GM12878 (cell line): ENCODE measurements around the gene PRPF6. TPM values are rescaled to one million over a fixed set of nuclear protein-coding genes. Genes with fewer than 3 reads are reported as not detected.

ENCODE experiments used
- CEBPB ChIP-seq, 2 experiments: fragments of 150-350 bp in 1 of 2; IDR thresholded peaks; 2 replicates each; pipeline ENCODE4 v1.6.1; 2012 to 2014; ENCODE audit warnings: low read depth in 2 of 2, low read length in 2 of 2, borderline replicate concordance in 1 of 2, inconsistent platforms in 1 of 2
- EED ChIP-seq: sonication (generic); IDR thresholded peaks from 2 replicates; pipeline ENCODE4 v1.6.1; 2016; ENCODE audit warnings: antibody characterized with exemption, low read depth
- ESRRA ChIP-seq: IDR thresholded peaks from 2 replicates; pipeline ENCODE4 v1.6.1; 2012; ENCODE audit warnings: mild to moderate bottlenecking, low read length, improper control_type of control experiment
- FOXM1 ChIP-seq: IDR thresholded peaks from 2 replicates; pipeline ENCODE4 v1.6.1; 2012; ENCODE audit warnings: low read depth, mild to moderate bottlenecking, inconsistent platforms, low read length, moderate library complexity
- HDAC6 ChIP-seq: fragments of 200-600 bp; sonication (generic); IDR thresholded peaks from one replicate; pipeline ENCODE4 v1.8.0; 2017; ENCODE audit warnings: antibody characterized with exemption; ENCODE audit not compliant: unreplicated experiment
- IRF4 ChIP-seq: IDR thresholded peaks from 2 replicates; pipeline ENCODE4 v1.6.1; 2011; ENCODE audit warnings: low read depth, low read length
- JUNB ChIP-seq: IDR thresholded peaks from 2 replicates; pipeline ENCODE4 v1.6.1; 2016; ENCODE audit warnings: antibody characterized with exemption, mild to moderate bottlenecking
- JUND ChIP-seq: IDR thresholded peaks from 2 replicates; pipeline ENCODE4 v1.6.1; 2012; ENCODE audit warnings: low read depth, mild to moderate bottlenecking, low read length, improper control_type of control experiment, moderate library complexity
- KAT2A ChIP-seq: conservative IDR thresholded peaks from 2 replicates; pipeline ENCODE4 v1.6.1; 2011; ENCODE audit warnings: low read depth, low read length; ENCODE audit not compliant: control insufficient read depth
- LARP7 ChIP-seq: fragments of 450-650 bp; IDR thresholded peaks from 2 replicates; pipeline ENCODE4 v1.6.1; 2017; ENCODE audit warnings: mild to moderate bottlenecking
- MEF2A ChIP-seq: IDR thresholded peaks from 2 replicates; pipeline ENCODE4 v1.6.1; 2011; ENCODE audit warnings: low read depth, mild to moderate bottlenecking, low read length, moderate library complexity; ENCODE audit not compliant: insufficient read depth
- MTA2 ChIP-seq: fragments of 450-650 bp; IDR thresholded peaks from 2 replicates; pipeline ENCODE4 v1.6.1; 2016; ENCODE audit warnings: low read depth, mild to moderate bottlenecking, moderate library complexity
- MXI1 ChIP-seq: fragments of 150-350 bp; IDR thresholded peaks from 2 replicates; pipeline ENCODE4 v1.6.1; 2011; ENCODE audit warnings: low read depth, mild to moderate bottlenecking, inconsistent platforms, low read length, improper control_type of control experiment
- PML ChIP-seq: IDR thresholded peaks from 2 replicates; pipeline ENCODE4 v1.6.1; 2012; ENCODE audit warnings: low read length, inconsistent platforms
- POU2F2 ChIP-seq: IDR thresholded peaks from 3 replicates; pipeline ENCODE4 v1.6.1; 2011; ENCODE audit warnings: low read depth, mild to moderate bottlenecking, low read length, borderline replicate concordance
- RAD21 ChIP-seq: IDR thresholded peaks from 2 replicates; pipeline ENCODE4 v1.6.1; 2011; ENCODE audit warnings: mild to moderate bottlenecking, low read depth, low read length, moderate library complexity; ENCODE audit not compliant: insufficient read depth
- RUNX3 ChIP-seq: IDR thresholded peaks from 2 replicates; pipeline ENCODE4 v1.6.1; 2012; ENCODE audit warnings: low read length, inconsistent platforms
- SIX5 ChIP-seq: IDR thresholded peaks from 2 replicates; pipeline ENCODE4 v1.6.1; 2011; ENCODE audit warnings: mild to moderate bottlenecking, low read depth, low read length, moderate library complexity; ENCODE audit not compliant: severe bottlenecking
- SMAD5 ChIP-seq: IDR thresholded peaks from 2 replicates; pipeline ENCODE4 v1.6.1; 2016; ENCODE audit warnings: antibody characterized with exemption, low read depth
- SREBF1 ChIP-seq: IDR thresholded peaks from 2 replicates; pipeline ENCODE4 v1.6.1; 2012; ENCODE audit warnings: mild to moderate bottlenecking, low read length
- TARDBP ChIP-seq: IDR thresholded peaks from 2 replicates; pipeline ENCODE4 v1.6.1; 2016; ENCODE audit warnings: borderline replicate concordance
- YY1 ChIP-seq: IDR thresholded peaks from 2 replicates; pipeline ENCODE4 v1.6.1; 2011; ENCODE audit warnings: low read depth, mild to moderate bottlenecking, low read length
- ZBED1 ChIP-seq: IDR thresholded peaks from 2 replicates; pipeline ENCODE4 v1.6.1; 2016; ENCODE audit warnings: borderline replicate concordance
- ZZZ3 ChIP-seq: IDR thresholded peaks from 2 replicates; pipeline ENCODE4 v1.6.1; 2011; ENCODE audit warnings: low read depth; ENCODE audit not compliant: control insufficient read depth, insufficient read length
- polyA plus RNA-seq, 11 experiments: library from polyadenylated mRNA; depleted of rRNA in 4 of 11; unstranded in 6 of 11; stranded (reverse) in 5 of 11; fragments of >200 nt; fragmentation: Nextera tagmentation in 4 of 11; fragmentation: Illumina TruSeq in 1 of 11; extraction: Ambion mirVana in 4 of 11; extraction: Trizol in 1 of 11; gene quantifications; 1 replicate in 1 of 11; 2 replicates in 10 of 11; pipeline versions ENCODE4 v1.2.1 to v1.2.3, GENCODE V29; 2011 to 2016; ENCODE audit warnings: inconsistent platforms in 2 of 11, missing spikeins in 2 of 11, low read depth in 1 of 11
- total RNA-seq, 4 experiments: library from RNA; depleted of rRNA in 3 of 4; stranded (reverse); fragments of >200 nt in 3 of 4; fragmentation: Illumina TruSeq in 1 of 4; extraction: Trizol in 1 of 4; gene quantifications; 2 replicates each; pipeline versions ENCODE4 v1.2.1 to v1.2.3, GENCODE V29; 2013 to 2021
- TF ChIP-seq, protein P1 (sequence below): IDR thresholded peaks from 2 replicates; pipeline ENCODE4 v1.6.1; 2011; ENCODE audit warnings: mild to moderate bottlenecking, low read depth, low read length, moderate library complexity; ENCODE audit not compliant: insufficient replicate concordance
- TF ChIP-seq, protein P2 (sequence below): fragments of 450-650 bp; IDR thresholded peaks from 2 replicates; pipeline ENCODE4 v1.6.1; 2016; ENCODE audit warnings: mild to moderate bottlenecking
- TF ChIP-seq, protein P3 (sequence below): IDR thresholded peaks from 2 replicates; pipeline ENCODE4 v1.6.1; 2011; ENCODE audit warnings: low read depth, mild to moderate bottlenecking, low read length, moderate library complexity, borderline replicate concordance; ENCODE audit errors: extremely low read depth

Gene PRPF6
- total and polyA plus RNA-seq, 10 of the 15 experiments (the other 5 are each of a cell fraction or from before 2014, with no cell fraction given): 5.0 to 102 (median 71.3) TPM

DNA sequence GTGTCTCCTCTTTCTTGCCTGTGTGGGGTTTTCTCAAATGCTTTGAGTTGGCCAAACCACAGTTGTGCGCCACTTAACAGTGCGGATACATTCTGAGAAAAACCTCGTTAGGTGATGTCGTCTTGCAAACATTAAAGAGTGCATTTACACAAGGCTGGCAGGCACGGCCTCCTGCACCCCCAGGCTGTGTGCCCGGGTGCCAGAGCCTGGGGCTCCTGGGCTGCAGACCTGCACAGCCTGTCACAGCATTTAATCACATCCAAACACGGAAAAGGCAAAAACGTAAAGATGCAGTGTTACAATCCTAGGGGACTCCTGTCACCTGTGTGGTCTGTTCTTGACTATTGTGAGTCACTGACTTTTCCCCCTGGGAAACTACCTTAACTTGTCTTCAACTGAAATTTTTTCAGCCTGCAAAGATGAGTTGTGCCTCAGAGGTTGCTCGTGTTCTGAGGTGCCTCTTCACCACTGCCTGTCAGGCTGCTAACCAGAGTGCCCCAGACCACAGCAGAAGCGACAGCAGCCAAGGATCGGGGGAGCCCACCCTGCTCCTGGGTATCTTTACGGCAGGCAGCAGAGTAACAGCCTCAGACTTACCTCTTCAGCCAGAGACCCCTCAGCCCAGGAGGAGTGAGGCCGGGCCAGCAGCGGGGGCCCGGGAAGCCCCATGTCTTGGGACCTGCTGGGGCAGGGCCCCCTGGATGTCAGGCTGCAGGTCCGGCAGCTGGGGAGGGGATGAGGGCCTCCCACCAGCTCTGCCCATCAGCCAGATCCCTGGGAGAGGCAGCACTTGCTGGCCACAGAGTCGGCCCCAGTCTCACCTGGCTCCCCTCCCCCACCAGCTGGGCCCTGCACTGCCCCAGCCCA is 54.4 kb downstream of the PRPF6 start (continued):
- TF ChIP-seq RAD21 (no peak), MEF2A (no peak), MXI1 (peak; percentile 30; the same call in 1 of the 2 replicates), RUNX3 (no peak), CEBPB (IDR thresholded peaks at IDR 0.05; ENCODE audit: borderline replicate concordance in 1 of 2, low read depth in 2 of 2, low read length in 2 of 2) (no peak), ZZZ3 (no peak), JUND (peak; percentile 51; the same call in 1 of the 2 replicates), TARDBP (no peak), ESRRA (no peak), IRF4 (no peak), YY1 (no peak), LARP7 (no peak), SREBF1 (no peak), KAT2A (no peak), SIX5 (no peak), ZBED1 (no peak; the same call in none of the 2 replicates), POU2F2 (no peak), JUNB (peak; percentile 58), EED (0 out of 2 replicates have a peak, but pooled peaks have one; percentile 43), PML (no peak), HDAC6 (no peak), SMAD5 (no peak; the same call in 1 of the 2 replicates), FOXM1 (no peak), MTA2 (peak; percentile 72)
- TF ChIP-seq, protein P1, sequence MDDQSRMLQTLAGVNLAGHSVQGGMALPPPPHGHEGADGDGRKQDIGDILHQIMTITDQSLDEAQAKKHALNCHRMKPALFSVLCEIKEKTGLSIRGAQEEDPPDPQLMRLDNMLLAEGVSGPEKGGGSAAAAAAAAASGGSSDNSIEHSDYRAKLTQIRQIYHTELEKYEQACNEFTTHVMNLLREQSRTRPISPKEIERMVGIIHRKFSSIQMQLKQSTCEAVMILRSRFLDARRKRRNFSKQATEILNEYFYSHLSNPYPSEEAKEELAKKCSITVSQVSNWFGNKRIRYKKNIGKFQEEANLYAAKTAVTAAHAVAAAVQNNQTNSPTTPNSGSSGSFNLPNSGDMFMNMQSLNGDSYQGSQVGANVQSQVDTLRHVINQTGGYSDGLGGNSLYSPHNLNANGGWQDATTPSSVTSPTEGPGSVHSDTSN: peak; percentile 22
- TF ChIP-seq, protein P2, sequence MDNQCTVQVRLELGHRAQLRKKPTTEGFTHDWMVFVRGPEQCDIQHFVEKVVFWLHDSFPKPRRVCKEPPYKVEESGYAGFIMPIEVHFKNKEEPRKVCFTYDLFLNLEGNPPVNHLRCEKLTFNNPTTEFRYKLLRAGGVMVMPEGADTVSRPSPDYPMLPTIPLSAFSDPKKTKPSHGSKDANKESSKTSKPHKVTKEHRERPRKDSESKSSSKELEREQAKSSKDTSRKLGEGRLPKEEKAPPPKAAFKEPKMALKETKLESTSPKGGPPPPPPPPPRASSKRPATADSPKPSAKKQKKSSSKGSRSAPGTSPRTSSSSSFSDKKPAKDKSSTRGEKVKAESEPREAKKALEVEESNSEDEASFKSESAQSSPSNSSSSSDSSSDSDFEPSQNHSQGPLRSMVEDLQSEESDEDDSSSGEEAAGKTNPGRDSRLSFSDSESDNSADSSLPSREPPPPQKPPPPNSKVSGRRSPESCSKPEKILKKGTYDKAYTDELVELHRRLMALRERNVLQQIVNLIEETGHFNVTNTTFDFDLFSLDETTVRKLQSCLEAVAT: peak; percentile 72; the same call in 1 of the 2 replicates
- TF ChIP-seq, protein P3, sequence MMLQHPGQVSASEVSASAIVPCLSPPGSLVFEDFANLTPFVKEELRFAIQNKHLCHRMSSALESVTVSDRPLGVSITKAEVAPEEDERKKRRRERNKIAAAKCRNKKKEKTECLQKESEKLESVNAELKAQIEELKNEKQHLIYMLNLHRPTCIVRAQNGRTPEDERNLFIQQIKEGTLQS: no peak
